HTR-8/SVneo (cell line): Measurements from ENCODE around the gene TSEN34.
A peak's percentile ranks its signal among the peaks of the same experiment; 100 is the strongest.

Experiments
- DNase-seq: peaks from one replicate; pipeline ENCODE4 v3.0.0; 2011; ENCODE audit warnings: low spot score, mixed read lengths; ENCODE audit not compliant: insufficient read length
- FAIRE-seq: peaks from 2 replicates; lab custom pipeline; 2011; peaks lifted over from hg19 to GRCh38; lab: Jason Lieb, UNC

Gene TSEN34

DNA sequence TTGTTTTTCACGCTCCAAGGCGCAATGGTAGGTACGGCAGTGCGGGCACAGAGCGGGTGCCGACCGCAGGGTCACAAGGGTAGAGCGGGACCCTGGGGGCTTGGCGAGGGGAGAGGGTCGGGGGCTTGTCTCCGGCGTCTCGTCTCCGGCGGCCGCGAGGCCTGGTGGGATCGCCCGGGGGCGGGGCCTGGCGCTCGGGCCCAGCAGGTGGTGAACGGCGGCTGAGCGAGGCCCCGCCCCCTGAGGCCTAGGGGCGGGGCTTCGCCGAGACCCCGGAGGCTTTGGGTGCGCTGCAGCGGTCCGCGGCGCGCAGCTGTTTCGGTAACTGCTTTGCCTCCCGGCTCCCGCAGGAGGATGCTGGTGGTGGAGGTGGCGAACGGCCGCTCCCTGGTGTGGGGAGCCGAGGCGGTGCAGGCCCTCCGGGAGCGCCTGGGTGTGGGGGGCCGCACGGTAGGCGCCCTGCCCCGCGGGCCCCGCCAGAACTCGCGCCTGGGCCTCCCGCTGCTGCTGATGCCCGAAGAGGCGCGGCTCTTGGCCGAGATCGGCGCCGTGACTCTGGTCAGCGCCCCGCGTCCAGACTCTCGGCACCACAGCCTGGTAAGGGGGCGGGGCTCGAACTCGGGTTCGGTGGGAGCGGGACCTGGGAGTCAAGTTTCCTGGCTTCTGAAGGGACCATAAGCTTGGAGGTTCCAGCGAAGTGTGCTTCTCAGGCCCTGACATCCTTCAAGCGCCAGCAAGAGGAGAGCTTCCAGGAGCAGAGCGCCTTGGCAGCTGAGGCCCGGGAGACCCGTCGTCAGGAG lies at the start of gene TSEN34:
Gene TSEN34 (plus strand): TSS at position 298 of the 800 bp plus-strand sequence. CDS start 57 bp downstream, at position 355.
- DNase-seq (peak; percentile 74), FAIRE-seq (no peak)

GRCh38 chr19:54141356-54141755 lies 49.8 kb upstream of the TSEN34 start:
- DNase-seq (no peak), FAIRE-seq (no peak)

DNA sequence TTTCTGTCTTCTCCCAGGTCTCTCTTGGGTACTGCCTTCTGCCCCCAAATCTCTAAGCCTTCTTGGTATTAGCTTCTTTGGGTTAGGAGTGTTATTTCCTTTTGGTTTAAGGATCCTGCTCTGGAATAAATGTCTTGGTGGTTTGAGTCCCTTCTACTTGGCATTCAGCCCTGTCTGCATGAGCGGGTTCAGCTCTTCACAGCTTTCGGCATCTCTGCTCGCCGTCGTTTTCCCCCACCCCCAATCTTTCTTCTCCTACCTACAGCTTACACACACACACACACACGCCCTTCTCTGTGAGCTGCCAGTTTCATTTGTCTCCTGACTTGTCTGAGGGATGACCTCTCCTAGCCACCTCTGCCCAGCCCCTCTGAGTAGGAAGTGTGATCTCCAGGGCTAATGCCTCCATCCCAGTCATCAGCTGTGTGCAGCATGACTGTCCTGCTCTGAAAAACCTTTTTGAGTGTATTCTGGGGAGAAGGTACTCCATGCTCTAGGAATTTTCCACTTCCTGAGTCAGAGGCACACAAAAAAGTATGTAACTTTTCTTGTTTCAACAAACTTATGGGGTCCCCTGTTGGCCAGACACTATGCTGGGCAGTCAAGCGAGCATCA lies 48.8 kb upstream of the TSEN34 start:
- DNase-seq, result no peak
- FAIRE-seq, result no peak

- DNase-seq (no peak), FAIRE-seq (no peak)
Measured at GRCh38 chr19:54145541-54146158, 45.5 kb upstream of the TSEN34 start.

DNA sequence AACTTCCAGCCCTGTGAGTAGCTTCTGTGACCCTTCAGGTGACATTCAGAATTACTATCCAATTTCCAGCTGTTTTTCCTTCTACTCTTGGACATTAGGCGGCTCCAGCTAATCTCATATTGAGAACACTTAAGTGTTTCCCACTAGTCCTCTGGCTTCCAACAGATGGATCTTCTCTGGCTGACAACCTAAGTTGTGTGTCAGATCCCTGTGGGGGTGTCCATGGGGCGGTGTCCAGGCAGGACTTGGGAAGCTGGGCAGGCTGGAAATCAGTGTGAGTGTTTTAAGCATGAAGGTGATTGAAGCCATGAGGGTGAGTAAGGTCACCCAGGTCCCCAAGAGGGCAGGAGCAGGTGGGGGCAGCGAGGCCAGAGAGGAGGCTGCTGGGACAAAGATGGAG lies 43.4 kb upstream of the TSEN34 start:
- FAIRE-seq, result no peak
- no peak for DNase-seq

DNA sequence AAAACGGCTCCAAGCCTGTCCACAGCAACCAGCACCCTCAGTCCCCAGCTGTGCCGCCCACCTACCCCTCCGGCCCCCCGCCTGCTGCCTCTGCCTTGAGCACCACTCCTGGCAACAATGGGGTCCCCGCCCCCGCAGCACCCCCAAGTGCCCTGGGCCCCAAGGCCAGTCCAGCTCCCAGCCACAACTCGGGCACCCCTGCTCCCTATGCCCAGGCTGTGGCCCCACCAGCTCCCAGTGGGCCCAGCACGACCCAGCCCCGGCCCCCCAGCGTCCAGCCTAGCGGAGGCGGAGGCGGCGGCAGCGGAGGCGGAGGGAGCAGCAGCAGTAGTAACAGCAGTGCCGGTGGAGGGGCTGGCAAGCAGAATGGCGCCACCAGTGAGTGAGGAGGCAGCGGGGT lies 43.0 kb upstream of the TSEN34 start:
- no peak for FAIRE-seq
- DNase-seq, result no peak

GRCh38 chr19:54149021-54149812 lies 41.9 kb upstream of the TSEN34 start:
- no peak for FAIRE-seq

DNA sequence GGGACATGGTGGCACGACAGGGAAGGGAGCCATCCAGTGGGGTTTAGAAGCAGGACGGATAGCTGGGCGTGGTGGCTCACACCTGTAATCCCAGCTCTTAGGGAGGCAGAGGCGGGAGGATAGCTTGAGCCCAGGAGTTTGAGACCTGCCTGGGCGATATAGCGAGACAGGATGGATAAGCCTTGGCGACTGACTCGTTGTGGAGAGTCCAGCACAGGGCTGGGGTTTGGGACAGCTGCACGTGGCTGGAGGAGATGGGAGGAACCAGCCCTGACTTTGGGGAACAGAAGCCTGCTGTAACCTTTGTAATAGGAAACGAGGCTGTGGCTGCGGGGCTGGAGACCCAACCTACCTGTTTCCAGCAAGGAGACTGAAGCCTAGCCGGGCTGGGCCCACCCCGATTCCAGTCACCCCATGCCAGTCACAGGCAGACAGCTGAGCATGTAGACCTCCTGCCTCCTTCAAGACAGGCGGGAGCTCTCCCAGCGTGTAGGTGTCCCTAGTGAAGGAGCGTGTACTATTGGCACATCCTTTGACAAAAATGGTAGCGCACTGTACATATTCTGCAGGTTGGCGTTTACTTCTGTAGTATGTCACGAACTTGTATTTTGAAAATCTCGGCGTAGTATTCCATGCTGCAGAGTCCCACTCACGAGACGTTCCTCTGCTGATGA lies 39.6 kb upstream of the TSEN34 start:
- DNase-seq (no peak), FAIRE-seq (no peak)

More at GRCh38 chr19:54149021-54149812, 41.9 kb upstream of the TSEN34 start:
- no peak for DNase-seq

DNA sequence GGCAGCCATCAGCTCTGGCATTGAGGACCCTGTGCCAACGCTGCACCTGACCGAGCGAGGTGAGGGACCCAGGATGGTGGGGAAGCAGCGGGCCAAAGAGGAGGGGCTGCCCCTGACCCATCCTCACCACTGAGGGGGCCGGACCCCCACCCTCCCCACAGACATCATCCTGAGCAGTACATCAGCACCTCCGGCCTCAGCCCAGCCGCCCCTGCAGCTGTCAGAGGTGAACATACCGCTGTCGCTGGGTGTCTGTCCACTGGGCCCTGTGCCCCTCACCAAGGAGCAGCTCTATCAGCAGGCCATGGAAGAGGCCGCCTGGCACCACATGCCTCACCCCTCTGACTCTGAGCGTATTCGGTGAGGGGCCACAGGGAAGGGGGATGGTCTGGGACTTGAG lies 38.8 kb upstream of the TSEN34 start:
- no peak for DNase-seq
- no peak for FAIRE-seq

GRCh38 chr19:54152878-54153524 lies 38.1 kb upstream of the TSEN34 start:
- FAIRE-seq (no peak), DNase-seq (no peak)

GRCh38 chr19:54153731-54154326 lies 37.3 kb upstream of the TSEN34 start:
- no peak for DNase-seq
- FAIRE-seq, result no peak

- DNase-seq (no peak), FAIRE-seq (no peak)
Measured at GRCh38 chr19:54154603-54155345, 36.3 kb upstream of the TSEN34 start.

GRCh38 chr19:54155694-54156093 lies 35.4 kb upstream of the TSEN34 start:
- DNase-seq, result no peak
- FAIRE-seq, result no peak

GRCh38 chr19:54156490-54156889 lies 34.6 kb upstream of the TSEN34 start:
- no peak for FAIRE-seq
- no peak for DNase-seq

DNA sequence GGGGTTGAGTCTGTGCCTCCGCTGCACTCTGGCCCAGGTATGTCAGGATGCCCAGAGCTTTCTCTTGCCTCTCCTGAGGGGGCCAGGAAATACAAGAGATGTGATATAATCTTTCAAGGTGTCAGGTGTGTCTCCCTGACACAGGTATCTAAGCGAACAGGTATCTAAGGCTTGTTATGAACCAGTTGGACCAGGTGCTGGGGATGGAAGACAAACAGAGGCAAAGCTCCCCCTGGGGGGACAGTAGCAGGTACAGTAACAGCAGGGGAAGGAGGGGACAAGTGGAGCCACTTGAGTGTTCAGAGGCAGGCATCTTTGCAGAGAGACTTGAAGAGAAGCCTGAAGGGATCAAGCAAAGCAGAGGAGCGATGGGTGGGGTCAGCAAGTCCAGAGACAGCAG lies 34.2 kb upstream of the TSEN34 start:
- DNase-seq, result no peak
- FAIRE-seq, result no peak

GRCh38 chr19:54158812-54159351 lies 32.2 kb upstream of the TSEN34 start:
- FAIRE-seq (no peak), DNase-seq (no peak)

- peak; percentile 99 for DNase-seq
- FAIRE-seq, result peak; percentile 99
Measured at GRCh38 chr19:54159352-54160181, 31.5 kb upstream of the TSEN34 start, which contains the start of gene LENG1. LENG1 (minus strand) TSS chr19:54159721; CDS start chr19:54159695, 26 bp downstream.
